ENCODE results near the gene C6orf132. TPM values are rescaled to one million over a fixed set of nuclear protein-coding genes. Genes with fewer than 3 reads are reported as not detected.

C6orf132 gene
- total and polyA plus RNA-seq, 9 of the 15 experiments (the other 6 are each of a cell fraction or from before 2014, with no cell fraction given): 0.06 to 0.35 (median 0.14) TPM

DNA sequence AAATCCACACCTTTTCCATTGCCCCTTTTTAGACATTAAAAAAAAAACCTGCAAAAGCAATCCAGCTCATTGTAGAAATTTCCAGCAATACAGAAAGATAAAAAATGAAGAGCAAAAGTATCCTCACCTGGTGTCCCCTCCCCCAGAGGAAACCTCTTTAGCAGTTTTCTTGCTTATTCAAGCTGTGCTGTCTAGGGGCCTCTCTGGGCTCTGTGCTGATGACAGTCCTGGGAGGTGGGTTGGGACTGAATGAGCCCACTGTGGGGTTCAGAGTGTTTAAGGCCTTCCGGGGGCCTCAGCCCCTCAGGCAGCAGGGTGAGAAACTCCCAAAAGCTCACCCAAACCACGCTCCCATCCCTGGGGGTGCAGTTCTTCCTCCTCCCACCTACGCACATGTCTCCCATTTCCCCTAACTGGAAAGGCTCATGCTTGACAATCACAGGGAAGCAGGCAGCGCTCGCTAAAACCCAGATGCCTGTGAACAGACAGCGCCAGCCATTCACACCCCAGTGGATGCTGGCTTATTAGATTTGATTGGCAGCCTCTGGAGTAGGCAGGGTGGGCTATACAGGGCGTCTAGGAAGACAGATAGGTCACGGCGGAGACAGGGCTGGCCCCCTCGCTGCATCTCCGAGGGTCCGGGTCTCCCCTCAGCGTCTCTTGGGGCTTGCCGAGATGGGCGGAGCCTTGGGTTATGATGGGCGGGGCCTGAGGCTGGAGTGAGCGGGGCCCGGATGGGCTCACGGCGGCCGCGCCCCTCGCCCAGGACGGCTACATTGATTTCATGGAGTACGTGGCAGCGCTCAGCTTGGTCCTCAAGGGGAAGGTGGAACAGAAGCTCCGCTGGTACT is 35.3 kb upstream of the C6orf132 start (continued):
- TF ChIP-seq, protein P1, sequence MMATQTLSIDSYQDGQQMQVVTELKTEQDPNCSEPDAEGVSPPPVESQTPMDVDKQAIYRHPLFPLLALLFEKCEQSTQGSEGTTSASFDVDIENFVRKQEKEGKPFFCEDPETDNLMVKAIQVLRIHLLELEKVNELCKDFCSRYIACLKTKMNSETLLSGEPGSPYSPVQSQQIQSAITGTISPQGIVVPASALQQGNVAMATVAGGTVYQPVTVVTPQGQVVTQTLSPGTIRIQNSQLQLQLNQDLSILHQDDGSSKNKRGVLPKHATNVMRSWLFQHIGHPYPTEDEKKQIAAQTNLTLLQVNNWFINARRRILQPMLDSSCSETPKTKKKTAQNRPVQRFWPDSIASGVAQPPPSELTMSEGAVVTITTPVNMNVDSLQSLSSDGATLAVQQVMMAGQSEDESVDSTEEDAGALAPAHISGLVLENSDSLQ (IDR thresholded peaks at IDR 0.05): peak; percentile 66
- TF ChIP-seq, protein P2, sequence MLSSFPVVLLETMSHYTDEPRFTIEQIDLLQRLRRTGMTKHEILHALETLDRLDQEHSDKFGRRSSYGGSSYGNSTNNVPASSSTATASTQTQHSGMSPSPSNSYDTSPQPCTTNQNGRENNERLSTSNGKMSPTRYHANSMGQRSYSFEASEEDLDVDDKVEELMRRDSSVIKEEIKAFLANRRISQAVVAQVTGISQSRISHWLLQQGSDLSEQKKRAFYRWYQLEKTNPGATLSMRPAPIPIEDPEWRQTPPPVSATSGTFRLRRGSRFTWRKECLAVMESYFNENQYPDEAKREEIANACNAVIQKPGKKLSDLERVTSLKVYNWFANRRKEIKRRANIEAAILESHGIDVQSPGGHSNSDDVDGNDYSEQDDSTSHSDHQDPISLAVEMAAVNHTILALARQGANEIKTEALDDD (IDR thresholded peaks at IDR 0.05): no peak
- TF ChIP-seq, protein P3, sequence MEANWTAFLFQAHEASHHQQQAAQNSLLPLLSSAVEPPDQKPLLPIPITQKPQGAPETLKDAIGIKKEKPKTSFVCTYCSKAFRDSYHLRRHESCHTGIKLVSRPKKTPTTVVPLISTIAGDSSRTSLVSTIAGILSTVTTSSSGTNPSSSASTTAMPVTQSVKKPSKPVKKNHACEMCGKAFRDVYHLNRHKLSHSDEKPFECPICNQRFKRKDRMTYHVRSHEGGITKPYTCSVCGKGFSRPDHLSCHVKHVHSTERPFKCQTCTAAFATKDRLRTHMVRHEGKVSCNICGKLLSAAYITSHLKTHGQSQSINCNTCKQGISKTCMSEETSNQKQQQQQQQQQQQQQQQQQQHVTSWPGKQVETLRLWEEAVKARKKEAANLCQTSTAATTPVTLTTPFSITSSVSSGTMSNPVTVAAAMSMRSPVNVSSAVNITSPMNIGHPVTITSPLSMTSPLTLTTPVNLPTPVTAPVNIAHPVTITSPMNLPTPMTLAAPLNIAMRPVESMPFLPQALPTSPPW (CRISPR knock-in tag; IDR thresholded peaks at IDR 0.05): no peak
- TF ChIP-seq, protein P4, sequence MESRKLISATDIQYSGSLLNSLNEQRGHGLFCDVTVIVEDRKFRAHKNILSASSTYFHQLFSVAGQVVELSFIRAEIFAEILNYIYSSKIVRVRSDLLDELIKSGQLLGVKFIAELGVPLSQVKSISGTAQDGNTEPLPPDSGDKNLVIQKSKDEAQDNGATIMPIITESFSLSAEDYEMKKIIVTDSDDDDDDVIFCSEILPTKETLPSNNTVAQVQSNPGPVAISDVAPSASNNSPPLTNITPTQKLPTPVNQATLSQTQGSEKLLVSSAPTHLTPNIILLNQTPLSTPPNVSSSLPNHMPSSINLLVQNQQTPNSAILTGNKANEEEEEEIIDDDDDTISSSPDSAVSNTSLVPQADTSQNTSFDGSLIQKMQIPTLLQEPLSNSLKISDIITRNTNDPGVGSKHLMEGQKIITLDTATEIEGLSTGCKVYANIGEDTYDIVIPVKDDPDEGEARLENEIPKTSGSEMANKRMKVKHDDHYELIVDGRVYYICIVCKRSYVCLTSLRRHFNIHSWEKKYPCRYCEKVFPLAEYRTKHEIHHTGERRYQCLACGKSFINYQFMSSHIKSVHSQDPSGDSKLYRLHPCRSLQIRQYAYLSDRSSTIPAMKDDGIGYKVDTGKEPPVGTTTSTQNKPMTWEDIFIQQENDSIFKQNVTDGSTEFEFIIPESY (CRISPR knock-in tag; IDR thresholded peaks at IDR 0.05): peak; percentile 71; the same call in 1 of the 2 replicates

Data from K562 (cell line).